SK-N-SH treated with all-trans-retinoic acid at 6 μM for 48 hours (cell line): Measurements from ENCODE around the gene ALDH3A1.

Source experiments
- ATAC-seq: fragments of 200-7000 bp; cut with Tn5 transposase; 3 replicates; pipeline ENCODE4 v1.9.1; 2020; ENCODE audit warnings: mild to moderate bottlenecking, moderate library complexity
- ARNTL ChIP-seq: fragments of 450-650 bp; formaldehyde crosslinking; IDR thresholded peaks from 2 replicates; pipeline ENCODE4 v1.5.0; 2020; ENCODE audit warnings: low read depth, mild to moderate bottlenecking, moderate library complexity, borderline replicate concordance
- CSDC2 ChIP-seq: fragments of 250-450 bp; sonication (Bioruptor Pico); IDR thresholded peaks from 2 replicates; pipeline ENCODE4 v1.5.0; 2020; ENCODE audit warnings: mild to moderate bottlenecking, moderate library complexity
- CSRNP3 ChIP-seq: fragments of 250-450 bp; sonication (Bioruptor Pico); IDR thresholded peaks from 2 replicates; pipeline ENCODE4 v1.5.1; 2021; ENCODE audit warnings: mild to moderate bottlenecking, moderate library complexity
- ESRRG ChIP-seq: fragments of 250-450 bp; sonication (Bioruptor Pico); IDR thresholded peaks from 2 replicates; pipeline ENCODE4 v1.6.1; 2021; ENCODE audit warnings: mild to moderate bottlenecking
- GLIS3 ChIP-seq: fragments of 250-450 bp; sonication (Bioruptor Pico); IDR thresholded peaks from 2 replicates; pipeline ENCODE4 v1.5.0; 2020; ENCODE audit warnings: mild to moderate bottlenecking, moderate library complexity
- ISL1 ChIP-seq: fragments of 250-450 bp; sonication (Bioruptor Pico); IDR thresholded peaks from 2 replicates; pipeline ENCODE4 v2.1.2; 2022; ENCODE audit warnings: mild to moderate bottlenecking, moderate library complexity
- OSR1 ChIP-seq: fragments of 250-450 bp; sonication (Bioruptor Pico); IDR thresholded peaks from 2 replicates; pipeline ENCODE4 v1.8.0; 2022; ENCODE audit warnings: moderate library complexity, mild to moderate bottlenecking, inconsistent platforms
- PATZ1 ChIP-seq: fragments of 250-450 bp; sonication (Bioruptor Pico); IDR thresholded peaks from 2 replicates; pipeline ENCODE4 v1.8.0; 2020; ENCODE audit warnings: mild to moderate bottlenecking, moderate library complexity, borderline replicate concordance
- POU6F1 ChIP-seq: fragments of 250-450 bp; sonication (Bioruptor Pico); IDR thresholded peaks from 2 replicates; pipeline ENCODE4 v1.8.0; 2021; ENCODE audit warnings: low read depth, mild to moderate bottlenecking, moderate library complexity, borderline replicate concordance
- PPARA ChIP-seq: fragments of 250-450 bp; sonication (Bioruptor Pico); IDR thresholded peaks from 2 replicates; pipeline ENCODE4 v1.5.0; 2020; ENCODE audit warnings: mild to moderate bottlenecking, borderline replicate concordance
- RARB ChIP-seq: fragments of 250-450 bp; sonication (Bioruptor Pico); IDR thresholded peaks from 2 replicates; pipeline ENCODE4 v1.8.0; 2021; ENCODE audit warnings: mild to moderate bottlenecking, moderate library complexity
- SNAI2 ChIP-seq: fragments of 250-450 bp; sonication (Bioruptor Pico); IDR thresholded peaks from 2 replicates; pipeline ENCODE4 v1.5.0; 2020; ENCODE audit warnings: mild to moderate bottlenecking, moderate library complexity
- TCF4 ChIP-seq: fragments of 250-450 bp; sonication (Bioruptor Pico); IDR thresholded peaks from 2 replicates; pipeline ENCODE4 v1.8.0; 2021; ENCODE audit warnings: mild to moderate bottlenecking, moderate library complexity, borderline replicate concordance
- TOX ChIP-seq: fragments of 250-450 bp; sonication (Bioruptor Pico); IDR thresholded peaks from 2 replicates; pipeline ENCODE4 v1.8.0; 2021; ENCODE audit warnings: mild to moderate bottlenecking, moderate library complexity, borderline replicate concordance
- TSHZ2 ChIP-seq: fragments of 250-450 bp; sonication (Bioruptor Pico); IDR thresholded peaks from 2 replicates; pipeline ENCODE4 v1.5.0; 2020; ENCODE audit warnings: mild to moderate bottlenecking, moderate library complexity
- ZC3H10 ChIP-seq: fragments of 250-450 bp; sonication (Bioruptor Pico); IDR thresholded peaks from 2 replicates; pipeline ENCODE4 v1.5.1; 2021; ENCODE audit warnings: mild to moderate bottlenecking, moderate library complexity
- ZFP3 ChIP-seq: fragments of 250-450 bp; sonication (Bioruptor Pico); IDR thresholded peaks from 2 replicates; pipeline ENCODE4 v1.5.0; 2020; ENCODE audit warnings: mild to moderate bottlenecking, moderate library complexity
- ZFP30 ChIP-seq: fragments of 450-650 bp; formaldehyde crosslinking; IDR thresholded peaks from 2 replicates; pipeline ENCODE4 v1.5.0; 2022; ENCODE audit warnings: mild to moderate bottlenecking, moderate library complexity
- ZNF565 ChIP-seq: fragments of 450-650 bp; formaldehyde crosslinking; conservative IDR thresholded peaks from 2 replicates; pipeline ENCODE4 v1.5.0; 2020; ENCODE audit warnings: low read depth, mild to moderate bottlenecking, moderate library complexity
- ZNF8 ChIP-seq: fragments of 450-650 bp; formaldehyde crosslinking; IDR thresholded peaks from 2 replicates; pipeline ENCODE4 v1.5.0; 2020; ENCODE audit warnings: mild to moderate bottlenecking, moderate library complexity
- TF ChIP-seq, protein P1 (sequence below): fragments of 250-450 bp; sonication (Bioruptor Pico); IDR thresholded peaks from 2 replicates; pipeline ENCODE4 v1.5.1; 2020; ENCODE audit warnings: low read depth, mild to moderate bottlenecking, moderate library complexity

Gene ALDH3A1

GRCh38 chr17:19725486-19725885 lies 22.6 kb downstream of the ALDH3A1 start:
- ATAC-seq, result no peak
- TF ChIP-seq PPARA (CRISPR knock-in tag), result no peak
- TF ChIP-seq OSR1 (CRISPR knock-in tag), result no peak
- no peak for TF ChIP-seq CSRNP3
- no peak for TF ChIP-seq ZC3H10 (CRISPR knock-in tag)
- no peak for TF ChIP-seq GLIS3 (CRISPR knock-in tag)
- TF ChIP-seq, protein P1, sequence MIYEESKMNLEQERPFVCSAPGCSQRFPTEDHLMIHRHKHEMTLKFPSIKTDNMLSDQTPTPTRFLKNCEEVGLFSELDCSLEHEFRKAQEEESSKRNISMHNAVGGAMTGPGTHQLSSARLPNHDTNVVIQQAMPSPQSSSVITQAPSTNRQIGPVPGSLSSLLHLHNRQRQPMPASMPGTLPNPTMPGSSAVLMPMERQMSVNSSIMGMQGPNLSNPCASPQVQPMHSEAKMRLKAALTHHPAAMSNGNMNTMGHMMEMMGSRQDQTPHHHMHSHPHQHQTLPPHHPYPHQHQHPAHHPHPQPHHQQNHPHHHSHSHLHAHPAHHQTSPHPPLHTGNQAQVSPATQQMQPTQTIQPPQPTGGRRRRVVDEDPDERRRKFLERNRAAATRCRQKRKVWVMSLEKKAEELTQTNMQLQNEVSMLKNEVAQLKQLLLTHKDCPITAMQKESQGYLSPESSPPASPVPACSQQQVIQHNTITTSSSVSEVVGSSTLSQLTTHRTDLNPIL, result no peak
- no peak for TF ChIP-seq SNAI2 (CRISPR knock-in tag)
- no peak for TF ChIP-seq ZNF8 (CRISPR knock-in tag)
- no peak for TF ChIP-seq ARNTL (CRISPR knock-in tag)
- TF ChIP-seq TCF4 (CRISPR knock-in tag), result no peak

- no peak for ATAC-seq
- no peak for TF ChIP-seq POU6F1
- TF ChIP-seq CSDC2 (CRISPR knock-in tag), result no peak
These were observed 23.3 kb downstream of the ALDH3A1 start for GRCh38 chr17:19724501-19725420.

GRCh38 chr17:19723964-19724363 lies 24.1 kb downstream of the ALDH3A1 start:
- no peak for ATAC-seq
- TF ChIP-seq TOX (CRISPR knock-in tag) (no peak), ESRRG (CRISPR knock-in tag) (no peak), ZFP3 (CRISPR knock-in tag) (no peak), ZFP30 (CRISPR knock-in tag) (no peak), PPARA (CRISPR knock-in tag) (no peak), TSHZ2 (CRISPR knock-in tag) (no peak)
- TF ChIP-seq, all 23 proteins: peak for 0

DNA sequence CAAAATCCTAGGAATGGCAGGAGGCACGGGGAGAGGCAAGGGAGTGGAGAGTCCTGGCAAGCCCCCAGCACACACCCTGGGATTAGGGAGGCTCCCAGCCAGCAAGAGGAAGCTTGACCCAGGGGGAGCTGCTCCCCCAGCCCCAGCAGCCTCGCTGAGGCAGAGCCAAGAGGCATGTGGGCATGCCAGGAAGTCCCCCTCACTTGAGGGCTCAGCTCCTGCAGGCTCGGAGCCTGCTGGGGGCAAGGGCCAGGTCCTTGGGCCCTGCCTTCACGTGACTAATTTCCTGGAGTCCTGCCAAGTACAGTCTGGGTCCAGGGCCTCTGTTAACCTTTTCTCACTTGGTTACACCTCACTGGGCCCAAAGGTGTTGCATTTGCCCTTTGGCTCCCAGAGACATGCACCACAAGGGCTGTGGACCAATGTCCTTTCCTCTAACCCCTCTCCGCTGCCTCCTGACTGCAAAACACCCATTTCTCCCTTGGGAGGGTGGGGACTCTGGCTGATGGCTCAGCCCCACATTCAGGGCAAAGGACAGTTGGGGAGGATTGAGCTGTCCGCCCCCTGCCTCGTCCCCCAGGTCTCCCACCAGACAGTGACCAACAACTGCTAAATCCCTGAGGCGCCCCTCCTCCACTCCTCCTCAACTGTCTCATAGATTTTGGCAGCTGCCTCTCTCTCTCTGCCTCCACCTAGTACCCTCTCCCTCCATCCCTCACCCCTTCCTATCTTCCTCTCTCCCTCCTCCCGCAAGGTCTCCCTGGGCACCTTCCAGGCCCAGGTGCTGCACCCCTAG lies 27.3 kb downstream of the ALDH3A1 start:
- no peak for ATAC-seq
- no peak for TF ChIP-seq POU6F1
- TF ChIP-seq ARNTL (CRISPR knock-in tag), result no peak
- TF ChIP-seq ESRRG (CRISPR knock-in tag), result no peak
- no peak for TF ChIP-seq TOX (CRISPR knock-in tag)
- TF ChIP-seq ZNF565 (CRISPR knock-in tag), result no peak
- TF ChIP-seq ZFP30 (CRISPR knock-in tag), result no peak
- no peak for TF ChIP-seq PATZ1 (CRISPR knock-in tag)
- TF ChIP-seq ZC3H10 (CRISPR knock-in tag), result no peak
- no peak for TF ChIP-seq OSR1 (CRISPR knock-in tag)
- TF ChIP-seq ISL1 (CRISPR knock-in tag), result no peak
- TF ChIP-seq CSRNP3, result no peak
- TF ChIP-seq RARB (CRISPR knock-in tag), result no peak
- no peak for TF ChIP-seq TCF4 (CRISPR knock-in tag)
